Measurements from ENCODE around the gene MYO19. TPM values are rescaled to one million over a fixed set of nuclear protein-coding genes. Genes with fewer than 3 reads are reported as not detected.

MYO19 gene
- total RNA-seq, 1 experiment from 2014 or later = 144 TPM

DNA sequence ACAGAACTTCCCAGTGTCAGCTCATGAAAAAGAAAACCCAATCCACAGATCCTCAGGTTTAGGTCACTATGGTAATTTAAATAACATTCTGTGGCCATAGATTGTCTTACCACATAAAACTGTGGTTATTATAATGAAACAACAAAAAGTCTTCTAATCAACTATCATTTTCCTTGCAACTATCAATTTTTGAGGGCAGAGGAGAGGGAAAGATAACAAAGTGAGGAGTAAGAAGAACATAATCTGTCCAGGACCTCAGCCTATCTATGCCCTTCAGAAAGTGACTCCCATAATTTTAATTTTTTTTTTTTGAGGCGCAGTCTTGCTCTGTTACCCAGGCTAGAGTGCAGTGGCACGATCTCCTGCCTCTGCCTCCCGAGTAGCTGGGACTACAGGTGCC, 6.0 kb upstream of the MYO19 start:
- Histone ChIP-seq H3K4me1 (ENCODE audit: insufficient read depth, low read length) (no peaks in the 10 kb centered on the region), H4K20me1 (ENCODE audit: control insufficient read depth, insufficient read depth, insufficient read length) (no peaks in the 10 kb centered on the region), H2BK12ac (ENCODE audit: insufficient read length, low read depth, low read length) (no peak overlapping the region), H3K14ac (ENCODE audit: insufficient read depth, low read length) (no peak overlapping the region), H3K18ac (ENCODE audit: insufficient read length, low read depth, low read length) (no peak overlapping the region), H4K8ac (replicated peaks; ENCODE audit: insufficient read length, low read depth, low read length) (no peak overlapping the region), H3K56ac (ENCODE audit: insufficient read length, low read depth, low read length) (no peak overlapping the region), H3T11ph (ENCODE audit: low read length) (no peak overlapping the region), H3K79me1 (ENCODE audit: insufficient read depth, low read depth, low read length, poor library complexity, severe bottlenecking) (no peaks in the 10 kb centered on the region), H3K27ac (ENCODE audit: insufficient read length, low read depth, low read length) (no peak overlapping the region), H3K79me2 (ENCODE audit: insufficient read depth, low read length) (peaks cover 2% of the 10 kb centered on the region; the same call in 1 of the 2 replicates), H3K27me3 (ENCODE audit: insufficient read depth, low read length) (no peaks in the 10 kb centered on the region), H2BK15ac (ENCODE audit: low read depth, low read length) (no peak overlapping the region), H3K4ac (ENCODE audit: low read depth, low read length) (no peak overlapping the region), H3K23ac (ENCODE audit: insufficient read length, low read depth, low read length) (no peak overlapping the region), H3K9me3 (ENCODE audit: control insufficient read depth, low read depth, low read length) (no peaks in the 10 kb centered on the region), H3K23me2 (ENCODE audit: insufficient read length, low read depth, low read length, poor library complexity, severe bottlenecking) (peaks cover under 1% of the 10 kb centered on the region), H4K91ac (ENCODE audit: insufficient read length, low read depth, low read length) (no peak overlapping the region), H2BK120ac (ENCODE audit: low read depth, low read length, poor library complexity, severe bottlenecking) (no peak overlapping the region), H3K4me2 (ENCODE audit: insufficient read depth, insufficient read length, low read length) (no peak overlapping the region), H2AFZ (ENCODE audit: low read length) (no peak overlapping the region), H2BK20ac (ENCODE audit: low read depth, low read length, poor library complexity, severe bottlenecking) (no peak overlapping the region), H3K9ac (ENCODE audit: extremely low read depth, insufficient read length, low read length) (no peak overlapping the region), H2AK5ac (ENCODE audit: insufficient read length, low read length) (no peak overlapping the region), H4K5ac (ENCODE audit: insufficient read length, low read depth, low read length) (no peak overlapping the region), H2BK5ac (ENCODE audit: insufficient read length, low read length) (no peak overlapping the region)
- no peak for DNase-seq
- no CpG with 5 or more reads among the region's 3 CpGs for WGBS (ENCODE audit: extremely low coverage, insufficient read length, low lambda C conversion rate)
- H3K4me1 Mint-ChIP-seq = peaks cover 3 to 6% of the 10 kb centered on the region in 2 experiments
- no peaks in the 10 kb centered on the region for H3K27me3 Mint-ChIP-seq (ENCODE audit: low read depth)
- no peak overlapping the region for H3K4me3 Mint-ChIP-seq
- peaks cover 10 to 29% (median 14%) of the 10 kb centered on the region in 3 experiments for H3K36me3 Mint-ChIP-seq (ENCODE audit: insufficient read depth in 1 of 3, low read depth in 3 of 3)
- peaks cover 0 to 3% of the 10 kb centered on the region in 2 experiments; a peak in 3 of 5 replicates for H3K9me3 Mint-ChIP-seq
- TF ChIP-seq, protein P1, sequence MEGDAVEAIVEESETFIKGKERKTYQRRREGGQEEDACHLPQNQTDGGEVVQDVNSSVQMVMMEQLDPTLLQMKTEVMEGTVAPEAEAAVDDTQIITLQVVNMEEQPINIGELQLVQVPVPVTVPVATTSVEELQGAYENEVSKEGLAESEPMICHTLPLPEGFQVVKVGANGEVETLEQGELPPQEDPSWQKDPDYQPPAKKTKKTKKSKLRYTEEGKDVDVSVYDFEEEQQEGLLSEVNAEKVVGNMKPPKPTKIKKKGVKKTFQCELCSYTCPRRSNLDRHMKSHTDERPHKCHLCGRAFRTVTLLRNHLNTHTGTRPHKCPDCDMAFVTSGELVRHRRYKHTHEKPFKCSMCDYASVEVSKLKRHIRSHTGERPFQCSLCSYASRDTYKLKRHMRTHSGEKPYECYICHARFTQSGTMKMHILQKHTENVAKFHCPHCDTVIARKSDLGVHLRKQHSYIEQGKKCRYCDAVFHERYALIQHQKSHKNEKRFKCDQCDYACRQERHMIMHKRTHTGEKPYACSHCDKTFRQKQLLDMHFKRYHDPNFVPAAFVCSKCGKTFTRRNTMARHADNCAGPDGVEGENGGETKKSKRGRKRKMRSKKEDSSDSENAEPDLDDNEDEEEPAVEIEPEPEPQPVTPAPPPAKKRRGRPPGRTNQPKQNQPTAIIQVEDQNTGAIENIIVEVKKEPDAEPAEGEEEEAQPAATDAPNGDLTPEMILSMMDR (conservative IDR thresholded peaks at IDR 0.05) = no peak
- H3K27ac Mint-ChIP-seq = peak overlapping the region in 1 of 3 experiments; percentile 13; a peak in 1 of 7 replicates
